A549 (cell line): ENCODE measurements around the gene NRG4. TPM values are rescaled to one million over a fixed set of nuclear protein-coding genes. Genes with fewer than 3 reads are reported as not detected.

ENCODE experiments used
- ATAC-seq, 2 experiments: fragments of 200-7000 bp in 1 of 2; fragments of >200 bp in 1 of 2; cut with Nextera tagmentation in 1 of 2; cut with Tn5 transposase in 1 of 2; 3 replicates each; pipeline versions ENCODE4 v1.8.0 to v1.9.1; 2018 to 2020; ENCODE audit warnings: mild to moderate bottlenecking in 1 of 2, moderate library complexity in 1 of 2
- CTCF ChIA-PET: fragments of 300-600 bp; sonication (Branson Sonifier 250); formaldehyde crosslinking; extraction: SDS; loops from one replicate; lab custom pipeline; 2021; ENCODE audit warnings: antibody characterized with exemption, inconsistent platforms; lab: Yijun Ruan, JAX
- POLR2A ChIA-PET: fragments of 350-600 bp; formaldehyde crosslinking; extraction: SDS; loops from one replicate; lab custom pipeline; 2021; ENCODE audit warnings: antibody characterized with exemption, inconsistent platforms; lab: Yijun Ruan, JAX
- DNase-seq, 2 experiments: peaks; one replicate each; pipeline versions ENCODE4 v3.0.0 to v3.0.0-alpha.2; 2011 to 2016; ENCODE audit warnings: low read depth in 1 of 2, low spot score in 1 of 2
- FAIRE-seq: peaks from 2 replicates; lab custom pipeline; 2011; peaks lifted over from hg19 to GRCh38; lab: Jason Lieb, UNC
- H3K27ac ChIP-seq, 2 experiments: fragments of >200 bp; sonication (Bioruptor Twin); formaldehyde crosslinking; 3 replicates each; pipeline ENCODE4 v1.5.1; 2016 to 2017
- H3K4me1 ChIP-seq: fragments of >200 bp; sonication (Bioruptor Twin); formaldehyde crosslinking; 3 replicates; pipeline ENCODE4 v1.6.1; 2016
- H3K4me2 ChIP-seq: fragments of >200 bp; sonication (Bioruptor Twin); formaldehyde crosslinking; 3 replicates; pipeline ENCODE4 v1.6.1; 2016
- H3K4me3 ChIP-seq: fragments of >200 bp; sonication (Bioruptor Twin); formaldehyde crosslinking; 3 replicates; pipeline ENCODE4 v1.5.1; 2016
- H3K9me3 ChIP-seq: fragments of >200 bp; sonication (Bioruptor Twin); formaldehyde crosslinking; 3 replicates; pipeline ENCODE4 v1.6.1; 2016
- BCL3 ChIP-seq: fragments of >200 bp; sonication (Bioruptor Twin); formaldehyde crosslinking; IDR thresholded peaks from 3 replicates; pipeline ENCODE4 v1.6.1; 2016
- BHLHE40 ChIP-seq: IDR thresholded peaks from 2 replicates; pipeline ENCODE4 v1.6.1; 2012; ENCODE audit warnings: low read depth, low read length, inconsistent platforms
- CBX2 ChIP-seq: fragments of 200-600 bp; sonication (generic); IDR thresholded peaks from 2 replicates; pipeline ENCODE4 v1.6.1; 2016; ENCODE audit warnings: low read depth, mild to moderate bottlenecking, borderline replicate concordance
- CEBPB ChIP-seq, 2 experiments: fragments of >200 bp in 1 of 2; sonication (Bioruptor Twin) in 1 of 2; formaldehyde crosslinking in 1 of 2; IDR thresholded peaks; 2 replicates each; pipeline ENCODE4 v1.6.1; 2012 to 2016
- CHD4 ChIP-seq: fragments of 200-600 bp; sonication (generic); IDR thresholded peaks from 2 replicates; pipeline ENCODE4 v1.6.1; 2016; ENCODE audit warnings: antibody characterized with exemption, mild to moderate bottlenecking, borderline replicate concordance
- EHMT2 ChIP-seq: fragments of 200-600 bp; sonication (generic); IDR thresholded peaks from 2 replicates; pipeline ENCODE4 v1.6.1; 2016; ENCODE audit warnings: antibody characterized with exemption, low read depth, mild to moderate bottlenecking, moderate library complexity
- EP300 ChIP-seq, 2 experiments: fragments of >200 bp; sonication (Bioruptor Twin); formaldehyde crosslinking; IDR thresholded peaks; 2 replicates in 1 of 2; 3 replicates in 1 of 2; pipeline ENCODE4 v1.6.1; 2016 to 2017
- FOSB ChIP-seq: fragments of 250-450 bp; sonication (Bioruptor Pico); IDR thresholded peaks from 2 replicates; pipeline ENCODE4 v1.5.0; 2020; ENCODE audit warnings: mild to moderate bottlenecking, moderate library complexity
- HEYL ChIP-seq: fragments of 250-450 bp; sonication (Bioruptor Pico); IDR thresholded peaks from 2 replicates; pipeline ENCODE4 v1.8.0; 2021; ENCODE audit warnings: mild to moderate bottlenecking, moderate library complexity
- HOXA7 ChIP-seq: fragments of 250-450 bp; sonication (Bioruptor Pico); IDR thresholded peaks from 2 replicates; pipeline ENCODE4 v1.5.0; 2020; ENCODE audit warnings: mild to moderate bottlenecking, moderate library complexity
- JUNB ChIP-seq: fragments of >200 bp; sonication (Bioruptor Twin); formaldehyde crosslinking; IDR thresholded peaks from 2 replicates; pipeline ENCODE4 v1.6.1; 2016
- MAZ ChIP-seq: fragments of 150-350 bp; IDR thresholded peaks from 2 replicates; pipeline ENCODE4 v1.6.1; 2014; ENCODE audit warnings: antibody characterized with exemption, low read depth, low read length, borderline replicate concordance
- NR3C1 ChIP-seq: fragments of >200 bp; sonication (Bioruptor Twin); formaldehyde crosslinking; IDR thresholded peaks from 3 replicates; pipeline ENCODE4 v1.6.1; 2017
- PBX3 ChIP-seq: IDR thresholded peaks from 2 replicates; pipeline ENCODE4 v1.6.1; 2012
- PHF8 ChIP-seq: fragments of 200-600 bp; sonication (generic); IDR thresholded peaks from 2 replicates; pipeline ENCODE4 v1.6.1; 2016; ENCODE audit warnings: low read depth, mild to moderate bottlenecking, antibody characterized with exemption, moderate library complexity, borderline replicate concordance
- POLR2A ChIP-seq: IDR thresholded peaks from 2 replicates; pipeline ENCODE4 v1.6.1; 2012; ENCODE audit warnings: mild to moderate bottlenecking, low read length
- RARB ChIP-seq: fragments of 250-450 bp; sonication (Bioruptor Pico); IDR thresholded peaks from 2 replicates; pipeline ENCODE4 v1.8.0; 2021; ENCODE audit warnings: mild to moderate bottlenecking, moderate library complexity
- REST ChIP-seq: fragments of 200-600 bp; sonication (generic); IDR thresholded peaks from 2 replicates; pipeline ENCODE4 v1.6.1; 2016; ENCODE audit warnings: antibody characterized with exemption, mild to moderate bottlenecking, moderate library complexity
- SREBF2 ChIP-seq: fragments of 450-650 bp; IDR thresholded peaks from 2 replicates; pipeline ENCODE4 v1.6.1; 2014; ENCODE audit warnings: mild to moderate bottlenecking, moderate library complexity
- TFCP2L1 ChIP-seq: fragments of 250-450 bp; sonication (Bioruptor Pico); IDR thresholded peaks from 2 replicates; pipeline ENCODE4 v1.5.0; 2021; ENCODE audit warnings: mild to moderate bottlenecking
- TP53 ChIP-seq: fragments of 250-450 bp; sonication (Bioruptor Pico); IDR thresholded peaks from 2 replicates; pipeline ENCODE4 v1.5.0; 2021; ENCODE audit warnings: mild to moderate bottlenecking, moderate library complexity
- USF2 ChIP-seq: fragments of 450-650 bp; IDR thresholded peaks from 2 replicates; pipeline ENCODE4 v1.6.1; 2014; ENCODE audit warnings: antibody characterized with exemption
- ZFP36 ChIP-seq: fragments of 450-650 bp; IDR thresholded peaks from 2 replicates; pipeline ENCODE4 v1.6.1; 2014; ENCODE audit warnings: borderline replicate concordance; ENCODE audit not compliant: partially characterized antibody
- ZNF302 ChIP-seq: fragments of 250-450 bp; sonication (Bioruptor Pico); IDR thresholded peaks from 2 replicates; pipeline ENCODE4 v1.9.0; 2021; ENCODE audit warnings: inconsistent platforms, mild to moderate bottlenecking, moderate library complexity
- WGBS: methylation state at CpG from one replicate; pipeline ENCODE4 v1.1.6; 2017; ENCODE audit errors: missing lambda C conversion rate; 5-methylcytosine and 5-hydroxymethylcytosine counted together
- polyA plus RNA-seq, 4 experiments: library from polyadenylated mRNA; depleted of rRNA in 3 of 4; stranded (reverse); fragments of >200 nt; fragmentation: RNase III in 1 of 4; extraction: RNeasy Plus Mini Kit Qiagen cat#74134 plus additional on column Dnase treatment in 1 of 4; gene quantifications; 2 replicates in 3 of 4; 3 replicates in 1 of 4; pipeline ENCODE4 v1.2.3, GENCODE V29; 2011 to 2017

The NRG4 gene
- polyA plus RNA-seq, 2 of the 4 experiments (the other 2 are of a cell fraction), result 0.56 to 9.2 TPM

- Histone ChIP-seq H3K9me3 (peaks cover 6% of the 10 kb centered on the region; the same call in 2 of the 3 replicates), H3K4me3 (no peak overlapping the region), H3K4me2 (no peak overlapping the region), H3K4me1 (no peaks in the 10 kb centered on the region), H3K27ac (no peak overlapping the region)
- POLR2A ChIA-PET, result no interaction called here
- WGBS, result 67% methylated on average over 7 of the region's 7 CpGs
- no peak for TF ChIP-seq TFCP2L1
- no peak for TF ChIP-seq PHF8
- TF ChIP-seq BCL3, result no peak
- no peak for TF ChIP-seq TP53 (CRISPR knock-in tag)
- TF ChIP-seq SREBF2, result no peak
- TF ChIP-seq EHMT2, result no peak
- TF ChIP-seq JUNB, result no peak
- no peak for TF ChIP-seq CBX2
- TF ChIP-seq ZNF302 (CRISPR knock-in tag), result no peak
- TF ChIP-seq ZFP36, result no peak
- no peak for TF ChIP-seq REST
- no peak for TF ChIP-seq POLR2A
- TF ChIP-seq MAZ, result no peak
- TF ChIP-seq RARB, result no peak
- no peak for TF ChIP-seq CHD4
- TF ChIP-seq EP300 (IDR thresholded peaks at IDR 0.05), result no peak
- no peak for TF ChIP-seq BHLHE40
- no peak; a peak in 1 of 6 replicates for ATAC-seq
- no peak for DNase-seq
- FAIRE-seq, result no peak
- CTCF ChIA-PET, result interaction anchor here (0.5 to 1.7 kb wide), 5 partner anchors 11 to 150 kb away, joined by 3 to 4 read pairs (median 3); no protein-coding TSS in a partner anchor
Observed at GRCh38 chr15:75989875-75990274, 22.3 kb downstream of the NRG4 start.

- no peak for FAIRE-seq
- TF ChIP-seq NR3C1 (no peak), HEYL (CRISPR knock-in tag) (no peak), JUNB (no peak), PBX3 (no peak), CEBPB (IDR thresholded peaks at IDR 0.05) (no peak), FOSB (CRISPR knock-in tag) (no peak), PHF8 (no peak), HOXA7 (CRISPR knock-in tag) (no peak), EHMT2 (no peak), RARB (no peak), USF2 (no peak)
- Histone ChIP-seq H3K27ac (no peak overlapping the region), H3K4me2 (no peak overlapping the region), H3K9me3 (peaks cover 6% of the 10 kb centered on the region; the same call in 2 of the 3 replicates), H3K4me3 (no peak overlapping the region), H3K4me1 (no peaks in the 10 kb centered on the region)
- 97% methylated on average over 2 of the region's 2 CpGs for WGBS
- ChIA-PET CTCF (interaction anchor here (1.0 to 1.7 kb wide), 2 partner anchors 12 to 68 kb away, joined by 3 to 4 read pairs; no protein-coding TSS in a partner anchor), POLR2A (no interaction called here)
- no peak for ATAC-seq
- DNase-seq, result no peak
Observed at GRCh38 chr15:75989045-75989444, 23.2 kb downstream of the NRG4 start.
